DMS53 (cell line): ENCODE data around the gene DNAH10.

Experiments
- DNase-seq: peaks from one replicate; lab custom pipeline; 2025; lab: John Stamatoyannopoulos, UW

The DNAH10 gene

DNA sequence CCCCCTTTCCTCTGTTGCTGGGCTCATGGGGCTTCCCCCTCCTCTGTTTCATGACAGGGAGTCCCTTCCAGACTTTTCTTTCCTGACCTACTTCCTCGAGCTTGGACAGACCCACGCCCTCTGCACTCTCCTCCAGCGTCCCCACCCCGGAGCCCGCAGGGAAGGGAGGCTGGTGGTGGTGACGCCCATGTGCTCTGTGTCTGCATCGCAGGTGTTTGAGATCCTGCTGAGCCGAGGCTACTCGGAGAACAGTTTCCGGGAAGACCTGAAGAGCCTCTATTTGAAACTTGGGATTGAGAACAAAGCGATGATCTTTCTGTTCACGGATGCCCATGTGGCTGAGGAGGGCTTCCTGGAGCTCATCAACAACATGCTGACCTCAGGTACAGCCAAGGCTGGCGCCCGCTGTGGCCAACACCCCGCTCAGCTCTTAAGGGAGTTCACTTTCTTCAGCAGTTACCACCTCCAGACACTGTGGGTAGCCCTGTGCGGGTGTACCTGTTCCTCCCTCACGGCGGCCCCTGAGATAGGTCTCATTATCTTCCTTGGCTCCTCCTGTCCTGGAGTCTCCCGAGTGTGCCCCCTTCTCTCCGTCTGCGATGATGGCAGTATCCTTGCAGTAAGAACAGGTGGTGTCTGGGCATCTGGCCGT lies 125.0 kb downstream of the DNAH10 start:
- DNase-seq = peak; percentile 43

DNA sequence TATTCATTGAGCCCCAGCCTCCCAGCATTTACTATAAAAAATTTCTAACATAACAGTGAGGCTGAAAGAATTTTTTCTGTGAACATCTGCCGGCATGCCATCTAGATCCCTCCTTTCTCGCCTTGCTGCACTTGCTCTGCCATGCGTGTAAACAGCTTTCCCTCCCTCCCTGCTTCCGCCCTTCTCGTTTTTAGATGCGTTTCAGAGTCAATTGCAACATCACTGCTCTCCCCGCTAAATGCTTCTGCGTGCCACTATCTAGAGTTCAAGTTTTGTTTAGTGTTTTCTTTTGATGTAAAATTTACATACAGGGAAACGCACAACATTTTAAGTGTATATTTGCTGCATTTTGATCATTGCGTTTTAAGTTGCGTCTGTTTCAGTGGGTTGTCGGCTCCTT lies 126.9 kb downstream of the DNAH10 start:
- no peak for DNase-seq

- DNase-seq = no peak
These were observed 127.9 kb downstream of the DNAH10 start for GRCh38 chr12:123889848-123890535.

GRCh38 chr12:123890536-123890902 lies 128.4 kb downstream of the DNAH10 start:
- DNase-seq = no peak

DNA sequence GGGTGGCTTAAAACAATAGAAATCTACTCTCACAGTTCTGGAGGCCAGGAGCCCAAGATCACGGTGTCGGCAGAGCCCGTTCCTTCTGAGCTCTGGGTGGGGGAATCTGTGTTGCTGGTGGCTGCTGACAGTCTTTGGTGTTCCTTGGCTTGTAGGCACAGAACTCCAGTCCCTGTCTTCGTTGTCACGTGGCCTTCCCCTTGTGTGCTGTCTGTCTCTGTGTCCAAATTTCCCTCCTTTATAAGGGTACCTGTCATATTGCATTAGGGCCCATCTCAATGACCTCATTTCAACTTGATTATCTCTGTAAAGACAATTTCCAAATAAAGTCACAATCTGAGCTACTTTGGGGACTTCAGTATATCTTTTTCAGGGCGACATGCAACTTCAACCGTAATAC lies 128.9 kb downstream of the DNAH10 start:
- no peak for DNase-seq

GRCh38 chr12:123891516-123892179 lies 129.5 kb downstream of the DNAH10 start:
- no peak for DNase-seq

DNA sequence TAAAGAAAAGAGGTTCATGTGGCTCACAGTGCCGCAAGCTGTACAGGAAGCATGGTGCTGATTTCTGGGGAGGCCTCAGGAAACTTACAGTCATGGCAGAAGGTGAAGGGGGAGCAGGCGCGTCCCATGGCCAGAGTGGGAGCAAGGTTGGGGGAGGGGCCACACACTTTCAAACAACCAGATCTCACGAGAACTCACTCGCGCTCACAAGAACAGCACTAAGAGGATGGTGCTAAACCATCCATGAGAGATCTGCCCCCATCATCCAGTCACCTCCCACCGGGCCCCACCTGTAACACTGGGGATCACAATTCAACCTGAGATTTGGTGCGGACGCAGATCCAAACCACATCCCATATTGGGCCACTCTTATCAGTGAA lies 130.1 kb downstream of the DNAH10 start:
- no peak for DNase-seq

DNA sequence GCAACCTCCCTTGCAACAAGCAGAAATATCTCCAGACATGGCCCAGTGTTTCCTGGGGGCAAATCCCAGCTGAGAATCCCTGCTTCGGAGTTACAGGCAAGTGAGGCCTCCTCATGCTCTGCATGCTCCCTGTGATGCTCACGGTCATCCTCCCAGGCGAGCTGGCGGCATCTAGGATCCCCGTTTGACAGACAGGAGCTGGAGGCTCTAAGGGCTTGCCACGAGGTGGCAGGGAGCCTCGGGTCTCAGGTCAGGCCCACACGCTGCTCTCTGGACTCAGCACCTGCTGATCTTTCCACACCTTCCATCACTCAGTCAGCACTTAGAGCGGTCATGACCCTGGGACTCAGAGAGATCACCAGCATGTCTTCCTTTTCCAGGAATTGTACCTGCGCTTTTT lies 130.8 kb downstream of the DNAH10 start:
- DNase-seq = no peak

- no peak for DNase-seq
These were observed 131.2 kb downstream of the DNAH10 start for GRCh38 chr12:123893276-123893675.

DNA sequence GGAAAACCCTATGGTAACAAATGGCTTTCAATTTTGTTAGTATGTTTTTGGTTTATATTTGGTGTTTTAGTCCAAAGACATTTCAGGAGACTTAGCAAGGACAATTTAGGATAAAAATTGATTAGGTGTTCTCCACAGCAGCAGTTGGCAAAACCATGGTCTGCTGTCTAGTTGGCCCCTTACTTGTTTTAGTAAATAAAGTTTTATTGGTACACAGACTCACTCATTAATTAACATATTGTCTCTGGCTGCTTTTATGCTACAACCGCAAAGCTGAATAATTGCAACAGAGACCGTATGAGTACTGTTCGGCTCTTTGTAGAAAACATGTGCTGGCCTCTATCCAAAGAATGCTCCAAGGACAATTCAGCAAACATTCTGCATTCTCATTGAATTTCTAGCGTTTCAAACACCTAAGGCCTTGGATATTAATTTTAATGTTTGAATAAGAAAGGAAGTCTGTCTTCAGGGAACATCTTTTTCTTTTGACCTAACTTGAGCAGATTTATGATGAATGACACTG lies 132.8 kb downstream of the DNAH10 start:
- DNase-seq = no peak

GRCh38 chr12:123895451-123895850 lies 133.3 kb downstream of the DNAH10 start:
- no peak for DNase-seq

- DNase-seq = no peak
These were observed 134.7 kb downstream of the DNAH10 start for GRCh38 chr12:123896767-123897166.

- no peak for DNase-seq
These were observed 135.1 kb downstream of the DNAH10 start for GRCh38 chr12:123897221-123897620.

GRCh38 chr12:123898673-123899072 lies 136.6 kb downstream of the DNAH10 start:
- DNase-seq = no peak

DNA sequence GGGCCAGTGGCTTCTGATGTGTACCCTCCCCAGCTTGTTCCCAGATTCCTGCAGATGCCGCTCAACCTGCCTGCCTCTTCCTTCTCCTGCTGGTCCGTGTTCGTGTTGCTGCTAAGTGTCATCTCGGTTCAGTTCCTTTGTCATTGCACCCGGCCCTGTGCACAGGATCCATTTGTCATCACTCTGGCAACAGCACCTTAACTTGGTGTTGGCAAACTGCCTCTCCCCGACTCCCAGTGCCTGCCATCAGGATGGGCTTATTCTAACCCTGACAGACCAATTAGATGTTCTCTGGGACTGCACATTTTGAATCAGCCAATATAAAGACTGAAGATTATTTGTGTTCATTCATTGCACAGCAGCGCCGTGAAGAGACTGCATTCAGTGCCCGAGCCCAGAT lies 137.3 kb downstream of the DNAH10 start:
- DNase-seq = no peak

- peak; percentile 27 for DNase-seq
These were observed 138.8 kb downstream of the DNAH10 start for GRCh38 chr12:123900871-123901376.

DNA sequence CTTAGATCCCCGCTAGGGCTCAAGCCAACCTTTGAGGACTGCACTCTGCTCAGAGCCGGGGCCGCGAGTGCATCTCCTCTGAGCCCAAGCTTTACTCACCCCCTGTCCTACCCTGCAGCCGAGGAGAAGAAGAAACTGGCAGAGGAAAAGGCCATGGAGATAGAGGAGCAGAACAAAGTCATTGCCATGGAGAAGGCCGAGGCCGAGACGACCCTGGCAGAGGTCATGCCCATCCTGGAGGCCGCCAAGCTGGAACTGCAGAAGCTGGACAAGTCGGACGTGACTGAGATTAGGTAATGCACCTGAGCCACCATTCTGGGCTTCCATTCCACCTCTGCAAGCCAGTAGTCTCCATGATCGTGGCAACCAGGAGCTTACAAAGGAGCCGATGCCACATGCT lies 140.7 kb downstream of the DNAH10 start:
- DNase-seq = no peak

- no peak for DNase-seq
These were observed 141.4 kb downstream of the DNAH10 start for GRCh38 chr12:123903301-123904065.

DNA sequence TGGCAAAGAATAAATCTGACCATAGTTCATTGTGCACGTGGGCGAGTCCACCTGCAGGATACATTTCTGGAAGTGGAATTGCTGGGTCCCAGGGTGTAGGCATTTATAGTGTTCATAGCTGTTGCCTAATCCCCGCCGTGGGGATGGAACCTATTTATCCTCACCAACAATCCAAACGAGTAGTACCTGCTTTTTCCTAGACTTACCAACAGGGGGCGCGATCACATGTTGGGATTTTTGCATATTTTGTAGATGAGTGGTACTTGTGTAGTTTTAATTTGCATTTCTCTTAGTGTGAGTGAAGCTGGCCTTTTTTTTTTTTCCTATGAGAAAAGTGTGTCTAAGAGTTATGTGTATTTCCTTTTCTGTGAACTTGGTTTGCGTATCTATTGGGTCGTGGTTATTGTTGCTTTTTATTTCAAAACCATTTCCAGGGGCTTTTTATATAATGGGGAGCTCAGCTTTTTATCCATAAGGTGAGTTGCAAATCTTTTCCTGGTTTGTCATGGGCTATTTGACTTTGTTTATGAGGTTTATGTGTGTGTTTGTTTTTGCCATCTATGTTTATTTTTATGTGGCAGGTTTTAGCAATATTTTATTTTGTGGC lies 143.3 kb downstream of the DNAH10 start:
- DNase-seq = peak; percentile 63

DNA sequence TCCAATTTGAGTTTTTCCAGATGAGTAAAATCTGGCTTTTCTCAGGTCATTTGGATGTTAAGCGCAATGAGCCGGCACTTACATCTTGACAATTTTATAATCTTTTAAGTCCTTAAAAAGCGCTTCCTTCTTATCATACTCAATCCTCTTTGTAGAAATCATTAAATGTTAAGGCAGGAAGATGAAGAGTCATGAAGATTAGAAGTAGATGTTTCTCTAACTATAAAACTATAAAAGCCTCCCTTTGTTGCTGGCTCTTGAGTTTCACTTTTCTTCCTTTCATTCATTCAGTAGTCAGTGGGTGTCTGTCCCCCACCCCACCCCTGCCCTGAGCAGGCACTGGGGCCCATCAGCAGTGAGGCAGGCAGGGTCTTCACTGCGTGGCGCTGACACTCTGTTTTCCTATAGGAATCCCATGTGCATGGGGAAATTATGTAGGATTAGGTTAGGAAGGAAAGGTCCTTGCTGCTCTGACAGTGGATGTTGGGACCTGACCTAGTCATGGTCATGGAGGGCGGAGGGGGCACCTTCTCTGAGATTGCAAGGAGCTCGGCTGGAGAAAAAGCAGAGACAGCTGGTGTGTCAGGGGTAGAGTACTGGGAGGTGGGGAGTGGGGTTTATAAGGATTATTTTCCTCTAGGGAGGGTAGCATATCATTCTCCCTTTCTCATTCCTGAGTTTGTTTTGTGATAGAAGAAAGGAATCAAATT lies 144.8 kb downstream of the DNAH10 start:
- DNase-seq = no peak
